ENCODE data around the gene SYNC. TPM values are rescaled to one million over a fixed set of nuclear protein-coding genes. Genes with fewer than 3 reads are reported as not detected.

The SYNC gene
- total RNA-seq, 4 donors from 2014 or later: 2.9 to 31.7 (median 9.1) TPM

DNA sequence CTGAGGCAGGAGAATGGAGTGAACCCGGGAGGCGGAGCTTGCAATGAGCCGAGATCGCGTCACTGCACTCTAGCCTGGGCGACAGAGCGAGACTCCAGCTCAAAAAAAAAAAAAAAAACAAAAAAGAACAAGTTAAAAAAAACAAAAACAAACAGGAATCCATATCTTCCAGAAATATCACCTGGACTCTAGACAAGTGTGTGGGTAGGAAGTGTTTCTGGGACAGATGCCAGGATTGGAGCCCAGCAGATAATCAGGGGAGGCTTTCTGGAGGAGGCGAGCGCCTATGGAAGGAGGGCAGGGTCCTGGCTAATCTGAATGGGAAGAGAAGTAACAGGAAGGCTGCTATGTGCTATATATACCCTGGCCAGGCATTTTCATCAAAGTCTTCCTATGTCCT, 43.6 kb upstream of the SYNC start:
- Histone ChIP-seq H3K36me3 (peaks cover 0 to 36% (median 0%) of the 10 kb centered on the region in 3 donors), H3K27me3 (no peaks in the 10 kb centered on the region), H3K9me3 (no peaks in the 10 kb centered on the region), H3K4me3 (no peak overlapping the region), H3K27ac (no peak overlapping the region), H3K4me1 (peaks cover 0 to 69% (median 14%) of the 10 kb centered on the region in 3 donors)
- intact Hi-C loops (cut with DNase I): no loop called here
- TF ChIP-seq CTCF (IDR thresholded peaks at IDR 0.05) (no peak), POLR2A (IDR thresholded peaks at IDR 0.05) (no peak)
- WGBS, 2 donors: 54 to 63% methylated on average over 6 to 9 of the region's 9 CpGs
- DNase-seq: no peak

- no peak for DNase-seq
- Histone ChIP-seq H3K27ac (peak overlapping the region; percentile 90 to 100 (median 94)), H3K9me3 (no peaks in the 10 kb centered on the region), H3K4me1 (peaks cover 8 to 67% (median 22%) of the 10 kb centered on the region in 3 donors), H3K27me3 (no peaks in the 10 kb centered on the region), H3K4me3 (peak overlapping the region in 3 of 4 donors; percentile 74 to 88 (median 80)), H3K36me3 (peaks cover 0 to 28% (median 0%) of the 10 kb centered on the region in 3 donors)
- intact Hi-C loops (cut with DNase I): no loop called here
- TF ChIP-seq CTCF (IDR thresholded peaks at IDR 0.05) (no peak), POLR2A (IDR thresholded peaks at IDR 0.05) (no peak)
Measured at GRCh38 chr1:32744071-32744425, 41.5 kb upstream of the SYNC start.

DNA sequence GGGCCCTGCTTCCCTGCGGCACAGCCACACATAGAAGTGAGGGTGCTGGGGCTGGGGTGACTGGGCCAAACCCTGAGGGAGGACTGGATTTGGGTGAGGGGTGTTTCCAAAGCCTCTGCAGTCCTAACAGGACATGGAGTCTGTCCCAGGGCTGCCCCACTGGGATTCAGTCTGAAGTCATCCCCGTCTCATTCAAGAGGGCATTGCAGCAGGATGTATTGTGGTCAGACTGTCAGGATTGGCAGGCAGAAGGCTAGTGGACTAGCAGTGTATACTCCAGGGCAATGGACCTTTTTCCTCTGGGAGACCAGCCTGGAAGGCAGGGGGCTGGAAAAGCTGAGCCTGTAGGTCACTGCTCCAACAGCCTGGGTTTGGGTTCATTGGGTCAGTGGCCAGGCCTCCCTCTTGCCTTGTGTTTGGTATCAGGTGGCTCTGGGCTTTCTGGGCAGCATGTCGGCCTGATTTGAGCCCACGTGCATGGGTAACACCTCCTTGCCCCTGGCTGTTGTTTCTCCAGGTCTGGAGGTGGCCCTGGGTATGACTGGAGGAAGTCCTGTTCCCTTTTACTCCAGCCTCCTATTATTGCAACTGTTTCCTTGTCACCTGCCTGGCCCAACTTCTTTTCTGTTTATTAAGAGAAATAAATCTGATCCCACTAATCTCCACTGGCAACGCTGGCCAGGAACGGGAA, 41.0 kb upstream of the SYNC start:
- intact Hi-C loops (cut with DNase I): no loop called here
- Histone ChIP-seq H3K27ac (peak overlapping the region; percentile 90 to 100 (median 94)), H3K4me3 (peak overlapping the region; percentile 74 to 98 (median 84)), H3K36me3 (peaks cover 0 to 23% (median 0%) of the 10 kb centered on the region in 3 donors), H3K9me3 (no peaks in the 10 kb centered on the region), H3K4me1 (peaks cover 8 to 64% (median 22%) of the 10 kb centered on the region in 3 donors), H3K27me3 (no peaks in the 10 kb centered on the region)
- TF ChIP-seq POLR2A (IDR thresholded peaks at IDR 0.05): no peak
- TF ChIP-seq CTCF (IDR thresholded peaks at IDR 0.05): no peak
- DNase-seq: no peak
- WGBS, 2 donors: 8 to 14% methylated on average over 3 to 4 of the region's 6 CpGs

DNA sequence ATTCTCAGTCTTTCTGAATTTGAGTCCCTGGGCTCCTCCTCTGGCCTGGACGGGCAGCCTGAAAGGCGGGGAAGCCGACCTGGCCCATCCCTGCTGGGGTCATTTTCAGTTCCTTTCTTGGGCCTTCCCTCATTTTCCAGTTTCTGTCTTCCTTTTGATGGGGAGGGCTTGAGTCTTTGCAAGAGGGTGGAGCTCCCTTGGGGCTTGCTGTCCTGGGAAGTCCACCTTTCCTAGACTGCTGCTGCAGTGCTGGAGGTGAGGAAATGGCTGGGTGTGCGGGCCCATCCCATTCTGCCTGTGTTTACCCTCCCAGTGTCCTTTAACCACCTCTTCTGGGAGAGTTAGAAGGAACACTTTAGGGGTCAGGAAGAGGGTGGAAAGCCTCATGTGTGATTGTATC, 40.4 kb upstream of the SYNC start:
- intact Hi-C loops (cut with DNase I): no loop called here
- no peak for DNase-seq
- no peak for TF ChIP-seq CTCF (IDR thresholded peaks at IDR 0.05)
- TF ChIP-seq POLR2A (IDR thresholded peaks at IDR 0.05): no peak
- Histone ChIP-seq H3K27me3 (no peaks in the 10 kb centered on the region), H3K4me3 (peak overlapping the region; percentile 74 to 98 (median 84)), H3K27ac (peak overlapping the region; percentile 90 to 100 (median 94)), H3K36me3 (peaks cover 0 to 17% (median 0%) of the 10 kb centered on the region in 3 donors), H3K4me1 (peaks cover 8 to 65% (median 24%) of the 10 kb centered on the region in 3 donors), H3K9me3 (no peaks in the 10 kb centered on the region)
- WGBS, 2 donors: 21 to 31% methylated on average over 3 to 4 of the region's 4 CpGs

DNA sequence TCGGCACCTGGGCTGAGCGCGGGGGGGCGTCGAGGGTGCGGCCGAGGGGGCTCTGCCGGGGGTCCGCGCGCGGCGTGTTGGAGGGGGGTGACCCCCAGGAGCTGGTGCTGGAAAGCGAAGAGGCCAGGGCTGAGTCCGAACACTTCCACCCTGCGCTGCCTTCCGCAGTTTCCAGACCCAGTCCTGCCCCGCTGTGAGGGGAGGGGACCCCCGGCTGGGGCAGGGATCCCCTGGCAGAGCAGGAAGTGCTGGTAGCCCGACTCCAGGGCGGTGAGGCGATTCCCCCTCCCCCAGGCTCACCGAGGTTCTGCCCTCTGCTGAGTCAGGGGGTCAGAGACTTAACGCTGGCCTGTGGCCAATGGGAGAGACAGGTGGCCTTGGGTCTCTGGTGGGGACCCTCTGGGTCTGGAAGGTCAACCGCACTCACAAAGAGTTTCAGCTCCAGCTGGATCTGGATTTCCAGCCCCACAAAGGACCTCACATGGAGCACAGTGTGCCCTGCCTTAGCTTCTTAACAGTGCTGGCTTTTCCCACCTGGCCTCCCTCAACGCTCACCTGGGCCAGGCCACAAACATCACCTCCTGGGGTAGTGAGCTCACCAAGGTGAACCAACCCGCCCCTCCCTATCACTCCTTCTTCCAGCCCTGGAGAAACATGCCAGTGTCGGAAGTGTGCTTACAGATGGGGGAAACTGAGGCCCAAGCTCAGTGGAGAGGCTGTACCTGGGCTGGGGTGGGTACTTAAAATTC, 39.8 kb upstream of the SYNC start:
- H3K4me1 ChIP-seq: peaks cover 8 to 71% (median 30%) of the 10 kb centered on the region in 3 donors
- 17 to 25% methylated on average over 1 to 8 of the region's 28 CpGs for WGBS, 2 donors
- H3K4me3 ChIP-seq: peak overlapping the region; percentile 74 to 98 (median 84)
- DNase-seq: no peak
- TF ChIP-seq POLR2A (IDR thresholded peaks at IDR 0.05): no peak
- peak in 1 of 6 experiments; percentile 3 for TF ChIP-seq CTCF (IDR thresholded peaks at IDR 0.05)
- no peaks in the 10 kb centered on the region for H3K9me3 ChIP-seq
- intact Hi-C loops (cut with DNase I): no loop called here
- H3K27me3 ChIP-seq: no peaks in the 10 kb centered on the region
- H3K36me3 ChIP-seq: peaks cover 0 to 12% (median 0%) of the 10 kb centered on the region in 3 donors
- H3K27ac ChIP-seq: peak overlapping the region; percentile 90 to 100 (median 94)
